HEK293 (cell line): Measurements from ENCODE around the gene PGS1.

Experiments
- CTCF ChIA-PET: fragments of 350-600 bp; formaldehyde crosslinking; extraction: SDS; loops from one replicate; lab custom pipeline; 2021; ENCODE audit warnings: antibody characterized with exemption; lab: Yijun Ruan, JAX
- POLR2A ChIA-PET: fragments of 300-600 bp; formaldehyde crosslinking; extraction: SDS; loops from one replicate; lab custom pipeline; 2020; ENCODE audit warnings: antibody characterized with exemption, inconsistent platforms; lab: Yijun Ruan, JAX
- H3K27ac ChIP-seq: fragments of 200-500 bp; sonication (Bioruptor generic); 2 replicates; pipeline ENCODE4 v1.5.1; 2014; ENCODE audit warnings: low read depth, low read length, control low read depth, inconsistent platforms; ENCODE audit errors: extremely low read depth
- H3K36me3 ChIP-seq, 2 experiments: fragments of 200-500 bp in 1 of 2; sonication (Bioruptor generic) in 1 of 2; 1 replicate in 1 of 2; 2 replicates in 1 of 2; pipeline ENCODE4 v1.5.1; 2014 to 2017; ENCODE audit warnings: inconsistent platforms in 2 of 2, low read length in 2 of 2; ENCODE audit not compliant: control insufficient read depth in 2 of 2, insufficient read depth in 1 of 2
- H3K4me1 ChIP-seq: fragments of 200-500 bp; sonication (Bioruptor generic); 2 replicates; pipeline ENCODE4 v1.5.1; 2014; ENCODE audit warnings: mild to moderate bottlenecking, low read length, inconsistent platforms; ENCODE audit not compliant: control insufficient read depth, insufficient read depth
- H3K4me3 ChIP-seq: 2 replicates; pipeline ENCODE4 v1.5.1; 2011; ENCODE audit warnings: low read depth, mild to moderate bottlenecking, control low read depth, low read length, moderate library complexity
- H3K9me3 ChIP-seq: fragments of 200-500 bp; sonication (Bioruptor generic); 2 replicates; pipeline ENCODE4 v1.5.1; 2014; ENCODE audit warnings: low read depth, low read length, inconsistent platforms; ENCODE audit not compliant: control insufficient read depth, insufficient read depth
- EGR2 ChIP-seq: fragments of 450-650 bp; formaldehyde crosslinking; IDR thresholded peaks from 2 replicates; pipeline ENCODE4 v1.5.1; 2016; ENCODE audit warnings: low read depth, missing biosample characterization, missing genetic modification characterization
- GLI2 ChIP-seq: fragments of 450-650 bp; formaldehyde crosslinking; IDR thresholded peaks from 2 replicates; pipeline ENCODE4; 2017; ENCODE audit warnings: missing biosample characterization, missing genetic modification characterization, low read depth, borderline replicate concordance
- PRDM1 ChIP-seq: fragments of 450-650 bp; formaldehyde crosslinking; IDR thresholded peaks from 2 replicates; pipeline ENCODE4; 2016; ENCODE audit warnings: missing biosample characterization, missing genetic modification characterization
- ZBTB7A ChIP-seq: fragments of 450-650 bp; formaldehyde crosslinking; IDR thresholded peaks from 2 replicates; pipeline ENCODE4 v1.5.1; 2016; ENCODE audit warnings: low read depth, missing biosample characterization, missing genetic modification characterization
- ZNF121 ChIP-seq: fragments of 450-650 bp; formaldehyde crosslinking; IDR thresholded peaks from 2 replicates; pipeline ENCODE4 v1.5.1; 2016; ENCODE audit warnings: missing biosample characterization, missing genetic modification characterization
- ZNF248 ChIP-seq: fragments of 450-650 bp; formaldehyde crosslinking; IDR thresholded peaks from 2 replicates; pipeline ENCODE4 v1.5.1; 2017; ENCODE audit warnings: missing biosample characterization, missing genetic modification characterization
- ZNF335 ChIP-seq: fragments of 450-650 bp; formaldehyde crosslinking; conservative IDR thresholded peaks from 2 replicates; pipeline ENCODE4 v1.5.1; 2016; ENCODE audit warnings: missing biosample characterization, missing genetic modification characterization
- ZNF600 ChIP-seq: fragments of 450-650 bp; formaldehyde crosslinking; IDR thresholded peaks from 2 replicates; pipeline ENCODE4 v1.5.1; 2016; ENCODE audit warnings: missing biosample characterization, missing genetic modification characterization
- ZNF670 ChIP-seq: fragments of 450-650 bp; formaldehyde crosslinking; IDR thresholded peaks from 2 replicates; pipeline ENCODE4 v1.5.1; 2016; ENCODE audit warnings: missing biosample characterization, missing genetic modification characterization, low read depth
- ZNF76 ChIP-seq: fragments of 450-650 bp; formaldehyde crosslinking; IDR thresholded peaks from 2 replicates; pipeline ENCODE4; 2016; ENCODE audit warnings: low read depth, missing biosample characterization, missing genetic modification characterization, borderline replicate concordance
- ZNF776 ChIP-seq: fragments of 450-650 bp; formaldehyde crosslinking; IDR thresholded peaks from 2 replicates; pipeline ENCODE4 v1.5.0; 2017; ENCODE audit warnings: missing biosample characterization, missing genetic modification characterization, borderline replicate concordance
- ZNF843 ChIP-seq: fragments of 450-650 bp; formaldehyde crosslinking; IDR thresholded peaks from 2 replicates; pipeline ENCODE4 v1.5.1; 2016; ENCODE audit warnings: missing biosample characterization, missing genetic modification characterization
- TF ChIP-seq, protein P1 (sequence below): fragments of 450-650 bp; formaldehyde crosslinking; IDR thresholded peaks from 2 replicates; pipeline ENCODE4 v1.5.1; 2016; ENCODE audit warnings: missing biosample characterization, missing genetic modification characterization
- TF ChIP-seq, protein P2 (sequence below): fragments of 450-650 bp; formaldehyde crosslinking; IDR thresholded peaks from 2 replicates; pipeline ENCODE4 v1.5.1; 2016; ENCODE audit warnings: missing biosample characterization, missing genetic modification characterization
- TF ChIP-seq, protein P3 (sequence below): fragments of 450-650 bp; formaldehyde crosslinking; IDR thresholded peaks from 2 replicates; pipeline ENCODE4 v1.5.1; 2016; ENCODE audit warnings: missing biosample characterization, missing genetic modification characterization
- TF ChIP-seq, protein P4 (sequence below): fragments of 450-650 bp; formaldehyde crosslinking; IDR thresholded peaks from 2 replicates; pipeline ENCODE4 v1.5.1; 2016; ENCODE audit warnings: missing biosample characterization, missing genetic modification characterization

Gene PGS1

DNA sequence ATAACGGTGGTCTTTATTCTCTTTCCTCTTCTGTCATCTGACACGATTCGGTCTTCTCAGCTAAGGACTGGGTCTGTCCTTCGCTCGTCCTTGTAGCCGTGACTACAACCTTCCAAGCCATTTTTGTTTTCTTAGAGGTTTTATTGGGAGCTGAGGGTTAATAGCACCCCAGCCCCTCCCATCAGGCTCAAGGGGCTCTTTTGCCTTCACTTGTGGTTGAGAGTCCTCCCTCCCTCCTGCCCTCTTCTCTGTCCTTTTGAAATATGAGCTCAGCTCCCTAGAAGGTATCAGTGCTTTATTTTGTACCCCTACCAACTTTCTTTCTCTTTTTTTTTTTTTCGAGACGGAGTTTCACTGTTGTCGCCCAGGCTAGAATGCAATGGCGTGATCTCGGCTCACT lies 43.2 kb upstream of the PGS1 start (continued):
- TF ChIP-seq, protein P1, sequence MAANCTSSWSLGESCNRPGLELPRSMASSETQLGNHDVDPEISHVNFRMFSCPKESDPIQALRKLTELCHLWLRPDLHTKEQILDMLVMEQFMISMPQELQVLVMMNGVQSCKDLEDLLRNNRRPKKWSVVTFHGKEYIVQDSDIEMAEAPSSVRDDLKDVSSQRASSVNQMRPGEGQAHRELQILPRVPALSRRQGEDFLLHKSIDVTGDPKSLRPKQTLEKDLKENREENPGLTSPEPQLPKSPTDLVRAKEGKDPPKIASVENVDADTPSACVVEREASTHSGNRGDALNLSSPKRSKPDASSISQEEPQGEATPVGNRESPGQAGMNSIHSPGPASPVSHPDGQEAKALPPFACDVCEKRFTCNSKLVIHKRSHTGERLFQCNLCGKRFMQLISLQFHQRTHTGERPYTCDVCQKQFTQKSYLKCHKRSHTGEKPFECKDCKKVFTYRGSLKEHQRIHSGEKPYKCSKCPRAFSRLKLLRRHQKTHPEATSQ (tag by site-specific recombination), result no peak

DNA sequence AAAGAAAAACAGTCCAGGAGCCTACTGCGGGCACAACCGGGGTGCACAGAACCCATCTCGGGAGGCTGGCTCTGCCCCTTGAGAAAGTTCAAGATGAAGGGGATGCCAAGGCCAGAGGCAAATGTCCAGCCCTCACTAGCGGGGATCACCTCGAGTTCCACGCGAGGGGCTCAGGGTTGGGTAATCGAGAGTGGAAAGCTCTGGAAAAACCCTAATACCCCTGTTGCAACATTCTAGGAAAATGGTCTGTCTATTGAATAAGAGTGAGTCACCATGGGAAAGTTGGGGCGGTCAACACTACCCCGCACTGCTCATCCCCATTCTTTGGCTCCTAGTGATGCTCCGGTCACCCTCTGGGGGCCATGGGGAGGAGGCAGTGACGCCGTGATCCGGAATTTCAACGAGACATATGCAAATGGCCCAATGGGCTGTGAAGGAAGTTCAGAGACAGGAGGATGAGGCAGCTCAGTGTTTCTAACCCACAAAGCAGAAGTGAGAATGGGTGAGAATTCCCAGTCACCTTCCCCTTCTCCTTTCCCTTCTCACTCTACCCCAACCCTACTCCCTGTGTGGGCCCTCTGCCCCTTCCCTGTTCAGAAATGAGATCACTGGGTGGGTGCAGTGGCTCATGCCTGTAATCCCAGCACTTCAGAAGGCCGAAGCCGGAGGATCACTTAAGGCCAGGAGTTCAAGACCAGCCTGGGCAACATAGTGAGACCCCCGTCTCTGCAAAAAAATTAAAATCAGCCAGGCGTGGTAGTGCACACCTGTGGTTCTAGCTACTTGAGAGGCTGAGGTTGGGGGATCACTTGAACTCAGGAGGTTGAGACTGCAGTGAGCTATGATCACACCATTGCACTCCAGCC lies 41.0 kb upstream of the PGS1 start:
- no peak overlapping the region for H3K27ac ChIP-seq
- H3K9me3 ChIP-seq, result no peaks in the 10 kb centered on the region
- POLR2A ChIA-PET, result interaction anchor here (1.0 kb wide), 1 partner anchor 23 kb away, joined by 3 read pairs; no protein-coding TSS in a partner anchor
- H3K36me3 ChIP-seq, result no peaks in the 10 kb centered on the region
- H3K4me3 ChIP-seq, result no peak overlapping the region
- CTCF ChIA-PET, result interaction anchor here (0.7 kb wide), 1 partner anchor 60 kb away, joined by 4 read pairs; no protein-coding TSS in a partner anchor
- H3K4me1 ChIP-seq, result peaks cover 9% of the 10 kb centered on the region; the same call in 1 of the 2 replicates
- TF ChIP-seq ZNF121 (tag by site-specific recombination) (0 out of 2 replicates have a peak, but pooled peaks have one; percentile 46), ZNF600 (tag by site-specific recombination) (0 out of 2 replicates have a peak, but pooled peaks have one; percentile 57), ZBTB7A (tag by site-specific recombination) (no peak), ZNF76 (tag by site-specific recombination) (no peak), ZNF670 (tag by site-specific recombination) (no peak), PRDM1 (tag by site-specific recombination) (peak; percentile 79; the same call in 1 of the 2 replicates)
- TF ChIP-seq, protein P2, sequence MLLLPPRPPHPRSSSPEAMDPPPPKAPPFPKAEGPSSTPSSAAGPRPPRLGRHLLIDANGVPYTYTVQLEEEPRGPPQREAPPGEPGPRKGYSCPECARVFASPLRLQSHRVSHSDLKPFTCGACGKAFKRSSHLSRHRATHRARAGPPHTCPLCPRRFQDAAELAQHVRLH, result no peak
- TF ChIP-seq, protein P3, sequence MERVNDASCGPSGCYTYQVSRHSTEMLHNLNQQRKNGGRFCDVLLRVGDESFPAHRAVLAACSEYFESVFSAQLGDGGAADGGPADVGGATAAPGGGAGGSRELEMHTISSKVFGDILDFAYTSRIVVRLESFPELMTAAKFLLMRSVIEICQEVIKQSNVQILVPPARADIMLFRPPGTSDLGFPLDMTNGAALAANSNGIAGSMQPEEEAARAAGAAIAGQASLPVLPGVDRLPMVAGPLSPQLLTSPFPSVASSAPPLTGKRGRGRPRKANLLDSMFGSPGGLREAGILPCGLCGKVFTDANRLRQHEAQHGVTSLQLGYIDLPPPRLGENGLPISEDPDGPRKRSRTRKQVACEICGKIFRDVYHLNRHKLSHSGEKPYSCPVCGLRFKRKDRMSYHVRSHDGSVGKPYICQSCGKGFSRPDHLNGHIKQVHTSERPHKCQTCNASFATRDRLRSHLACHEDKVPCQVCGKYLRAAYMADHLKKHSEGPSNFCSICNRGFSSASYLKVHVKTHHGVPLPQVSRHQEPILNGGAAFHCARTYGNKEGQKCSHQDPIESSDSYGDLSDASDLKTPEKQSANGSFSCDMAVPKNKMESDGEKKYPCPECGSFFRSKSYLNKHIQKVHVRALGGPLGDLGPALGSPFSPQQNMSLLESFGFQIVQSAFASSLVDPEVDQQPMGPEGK (tag by site-specific recombination), result no peak

DNA sequence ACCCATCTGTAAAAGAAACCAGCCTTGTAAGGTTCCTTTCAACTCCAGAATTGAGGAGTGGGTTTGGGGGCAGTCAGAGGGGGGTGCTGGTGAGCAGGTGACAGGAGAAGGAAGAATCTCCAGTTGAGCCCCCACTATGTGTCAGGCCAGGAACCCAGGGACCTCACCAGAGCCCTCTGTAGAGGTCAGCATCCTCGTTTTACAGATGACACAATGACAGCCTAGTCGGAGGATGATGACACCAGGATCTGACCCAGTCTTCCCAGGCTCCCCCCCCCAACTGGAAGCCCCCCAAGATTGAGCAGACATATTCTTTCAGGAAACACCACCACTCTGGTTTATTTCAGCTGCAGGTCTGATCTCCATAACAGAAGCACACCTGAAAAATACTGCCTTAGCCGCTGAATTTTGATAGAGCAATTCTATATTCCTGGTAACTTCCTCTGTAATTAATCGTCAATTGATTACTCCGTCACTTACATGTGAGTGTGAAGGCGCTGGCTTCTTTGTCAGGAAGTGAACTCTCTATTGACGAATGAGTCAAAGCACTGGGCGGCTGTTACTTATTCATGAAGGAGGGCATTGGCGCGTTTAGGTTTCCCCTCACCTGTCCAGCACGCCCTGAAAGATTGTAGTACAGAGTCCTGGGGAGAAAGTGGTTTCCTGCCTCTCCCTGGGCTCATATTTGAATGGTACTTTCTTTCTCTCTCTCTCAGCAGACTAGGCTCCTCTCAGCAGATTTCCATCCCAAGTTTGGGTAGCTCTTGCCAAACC lies 39.8 kb upstream of the PGS1 start:
- CTCF ChIA-PET, result interaction anchor here (0.6 to 0.9 kb wide), 3 partner anchors 22 to 107 kb away, joined by 3 to 7 read pairs (median 4); no protein-coding TSS in a partner anchor
- H3K36me3 ChIP-seq, result no peaks in the 10 kb centered on the region
- H3K4me1 ChIP-seq, result peaks cover 10% of the 10 kb centered on the region; the same call in 1 of the 2 replicates
- POLR2A ChIA-PET, result interaction anchor here (1.2 kb wide), 1 partner anchor 10 kb away, joined by 3 read pairs; no protein-coding TSS in a partner anchor
- TF ChIP-seq ZNF670 (tag by site-specific recombination), result no peak
- no peak overlapping the region for H3K4me3 ChIP-seq
- H3K27ac ChIP-seq, result no peak overlapping the region
- no peaks in the 10 kb centered on the region for H3K9me3 ChIP-seq

DNA sequence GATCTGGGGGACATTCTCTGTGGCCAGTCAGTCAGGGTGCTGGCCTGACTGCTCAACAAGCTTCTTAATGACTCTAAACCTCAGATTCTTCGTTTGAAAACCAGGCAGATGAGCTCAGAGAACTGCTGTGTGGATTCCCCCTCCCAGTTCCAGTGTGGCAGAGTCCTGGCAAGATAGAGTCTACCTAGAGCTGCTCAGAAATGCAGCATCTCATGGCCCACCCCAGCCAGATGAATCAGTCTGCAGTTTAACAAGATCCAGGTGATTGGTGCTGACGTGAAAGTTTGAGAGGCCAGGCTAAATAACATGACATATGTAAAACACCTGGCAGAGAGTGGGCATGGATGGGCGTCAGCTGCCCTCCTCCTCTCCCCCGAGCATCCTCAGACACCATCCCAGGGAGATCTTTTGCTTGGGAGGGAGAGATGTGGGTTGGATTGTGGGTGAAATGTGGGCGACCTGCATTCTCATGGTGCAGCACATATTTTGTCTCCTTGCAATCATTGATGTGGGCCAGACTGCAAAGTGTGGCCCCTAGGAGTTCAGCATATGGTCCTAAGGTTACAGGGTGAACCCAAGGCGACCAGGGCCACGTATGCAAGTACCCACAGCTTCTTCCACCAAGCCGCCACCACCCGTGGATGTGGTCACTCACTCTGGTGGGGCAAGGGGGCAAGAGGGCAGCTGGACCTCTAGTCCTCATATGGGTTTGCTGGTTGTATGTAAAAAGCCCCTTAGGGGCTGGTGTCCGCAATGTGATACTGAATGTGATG lies 38.1 kb upstream of the PGS1 start:
- no peaks in the 10 kb centered on the region for H3K36me3 ChIP-seq
- H3K9me3 ChIP-seq, result no peaks in the 10 kb centered on the region
- no peak overlapping the region for H3K27ac ChIP-seq
- H3K4me1 ChIP-seq, result peaks cover 6% of the 10 kb centered on the region; the same call in 1 of the 2 replicates
- no peak overlapping the region for H3K4me3 ChIP-seq
- POLR2A ChIA-PET, result interaction anchor here (1.0 to 1.6 kb wide), 3 partner anchors 11 to 26 kb away, joined by 3 read pairs; no protein-coding TSS in a partner anchor
- CTCF ChIA-PET, result interaction anchor here (0.5 to 2.4 kb wide), 6 partner anchors 10 to 200 kb away, joined by 3 to 10 read pairs (median 3); no protein-coding TSS in a partner anchor
- TF ChIP-seq GLI2 (tag by site-specific recombination) (no peak), ZNF776 (no peak), ZNF335 (tag by site-specific recombination) (no peak), EGR2 (tag by site-specific recombination) (peak; percentile 88), ZNF843 (tag by site-specific recombination) (no peak), ZNF248 (tag by site-specific recombination) (no peak)
- TF ChIP-seq, protein P4, sequence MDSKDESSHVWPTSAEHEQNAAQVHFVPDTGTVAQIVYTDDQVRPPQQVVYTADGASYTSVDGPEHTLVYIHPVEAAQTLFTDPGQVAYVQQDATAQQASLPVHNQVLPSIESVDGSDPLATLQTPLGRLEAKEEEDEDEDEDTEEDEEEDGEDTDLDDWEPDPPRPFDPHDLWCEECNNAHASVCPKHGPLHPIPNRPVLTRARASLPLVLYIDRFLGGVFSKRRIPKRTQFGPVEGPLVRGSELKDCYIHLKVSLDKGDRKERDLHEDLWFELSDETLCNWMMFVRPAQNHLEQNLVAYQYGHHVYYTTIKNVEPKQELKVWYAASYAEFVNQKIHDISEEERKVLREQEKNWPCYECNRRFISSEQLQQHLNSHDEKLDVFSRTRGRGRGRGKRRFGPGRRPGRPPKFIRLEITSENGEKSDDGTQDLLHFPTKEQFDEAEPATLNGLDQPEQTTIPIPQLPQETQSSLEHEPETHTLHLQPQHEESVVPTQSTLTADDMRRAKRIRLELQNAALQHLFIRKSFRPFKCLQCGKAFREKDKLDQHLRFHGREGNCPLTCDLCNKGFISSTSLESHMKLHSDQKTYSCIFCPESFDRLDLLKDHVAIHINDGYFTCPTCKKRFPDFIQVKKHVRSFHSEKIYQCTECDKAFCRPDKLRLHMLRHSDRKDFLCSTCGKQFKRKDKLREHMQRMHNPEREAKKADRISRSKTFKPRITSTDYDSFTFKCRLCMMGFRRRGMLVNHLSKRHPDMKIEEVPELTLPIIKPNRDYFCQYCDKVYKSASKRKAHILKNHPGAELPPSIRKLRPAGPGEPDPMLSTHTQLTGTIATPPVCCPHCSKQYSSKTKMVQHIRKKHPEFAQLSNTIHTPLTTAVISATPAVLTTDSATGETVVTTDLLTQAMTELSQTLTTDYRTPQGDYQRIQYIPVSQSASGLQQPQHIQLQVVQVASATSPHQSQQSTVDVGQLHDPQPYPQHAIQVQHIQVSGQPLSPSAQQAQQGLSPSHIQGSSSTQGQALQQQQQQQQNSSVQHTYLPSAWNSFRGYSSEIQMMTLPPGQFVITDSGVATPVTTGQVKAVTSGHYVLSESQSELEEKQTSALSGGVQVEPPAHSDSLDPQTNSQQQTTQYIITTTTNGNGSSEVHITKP (tag by site-specific recombination), result peak; percentile 44; the same call in 1 of the 2 replicates
